Stomach (tissue), 4 donors: ENCODE results near the gene SIRT7.

ENCODE experiments used
- CTCF ChIP-seq, 7 experiments: fragments of 450-650 bp in 4 of 7; fragments of 200-600 bp in 3 of 7; sonication (generic) in 3 of 7; IDR thresholded peaks; one replicate each; pipeline ENCODE4 v1.5.1; 2016 to 2019; ENCODE audit warnings: antibody characterized with exemption in 7 of 7, control low read depth in 2 of 7, mild to moderate bottlenecking in 1 of 7
- POLR2A ChIP-seq, 4 donors: fragments of 450-650 bp; IDR thresholded peaks; one replicate each; pipeline ENCODE4 v1.6.1; 2016; ENCODE audit warnings: antibody characterized with exemption in 4 of 4, control low read depth in 2 of 4, mild to moderate bottlenecking in 1 of 4, moderate library complexity in 1 of 4
- POLR2AphosphoS5 ChIP-seq, 3 donors: sonication (generic); formaldehyde crosslinking; IDR thresholded peaks; one replicate each; pipeline ENCODE4 v1.6.1; 2016; ENCODE audit warnings: antibody characterized with exemption in 3 of 3

- no peak for TF ChIP-seq CTCF (IDR thresholded peaks at IDR 0.05)
- no peak for TF ChIP-seq POLR2A (IDR thresholded peaks at IDR 0.05)
- no peak for TF ChIP-seq POLR2AphosphoS5 (IDR thresholded peaks at IDR 0.05)
These were observed 4.1 kb upstream of the SIRT7 start for GRCh38 chr17:81921996-81922565.
